WTC11 (cell line): ENCODE results near the gene ZBTB7C.

ENCODE experiments used
- CREB1 ChIP-seq: sonication (generic); formaldehyde crosslinking; IDR thresholded peaks from 2 replicates; pipeline ENCODE4 v1.8.0; 2023; ENCODE audit warnings: mild to moderate bottlenecking, missing genetic modification reagents
- CTCF ChIP-seq: fragments of 200-600 bp; IDR thresholded peaks from 2 replicates; pipeline ENCODE4 v1.8.0; 2022; ENCODE audit warnings: antibody characterized with exemption
- GRHL2 ChIP-seq: fragments of 250-450 bp; sonication (Bioruptor Pico); IDR thresholded peaks from 2 replicates; pipeline ENCODE4 v1.8.0; 2022; ENCODE audit warnings: mild to moderate bottlenecking, moderate library complexity; ENCODE audit not compliant: insufficient replicate concordance, severe bottlenecking
- HMGXB4 ChIP-seq: sonication (generic); formaldehyde crosslinking; IDR thresholded peaks from 2 replicates; pipeline ENCODE4 v1.8.1; 2023; ENCODE audit warnings: mild to moderate bottlenecking, moderate library complexity, missing genetic modification reagents
- MAX ChIP-seq: sonication (generic); formaldehyde crosslinking; IDR thresholded peaks from 2 replicates; pipeline ENCODE4 v1.8.0; 2022; ENCODE audit warnings: mild to moderate bottlenecking, missing genetic modification reagents
- SMAD3 ChIP-seq: sonication (generic); formaldehyde crosslinking; IDR thresholded peaks from 2 replicates; pipeline ENCODE4 v1.8.0; 2022; ENCODE audit warnings: missing genetic modification reagents, mild to moderate bottlenecking, borderline replicate concordance
- TP53 ChIP-seq: sonication (generic); formaldehyde crosslinking; IDR thresholded peaks from 2 replicates; pipeline ENCODE4 v1.8.1; 2023; ENCODE audit warnings: mild to moderate bottlenecking, missing genetic modification reagents

- TF ChIP-seq TP53 (CRISPR knock-in tag) (no peak), CTCF (no peak), SMAD3 (CRISPR knock-in tag) (no peak), CREB1 (CRISPR knock-in tag) (no peak), MAX (CRISPR knock-in tag) (no peak), GRHL2 (CRISPR knock-in tag) (no peak), HMGXB4 (CRISPR knock-in tag) (no peak)
These were observed 143.9 kb downstream of the ZBTB7C start for GRCh38 chr18:48265328-48265727.
